ENCODE measurements around the gene VPS51.

- TF ChIP-seq POLR2AphosphoS5 (IDR thresholded peaks at IDR 0.05; ENCODE audit: borderline replicate concordance, low read depth, low read length): peak; percentile 81
- no peak for TF ChIP-seq EZH2 (IDR thresholded peaks at IDR 0.05)
- peak; percentile 86 for TF ChIP-seq FOXP2 (optimal IDR thresholded peaks at IDR 0.05; ENCODE audit: control extremely low read depth, extremely low read length, insufficient read depth)
These were observed at the start of gene VPS51 for GRCh38 chr11:65095974-65096806.

Measured in SK-N-MC (cell line).